Measurements from ENCODE around the gene IGFBP6.

Gene IGFBP6

GRCh38 chr12:53063708-53064612 lies 33.5 kb upstream of the IGFBP6 start:
- no peak overlapping the region for H3K27ac ChIP-seq (ENCODE audit: low read length)
- H2AFZ ChIP-seq (ENCODE audit: low read length) = no peak overlapping the region
- no peak overlapping the region for H3K9ac ChIP-seq (ENCODE audit: low read length)
- no peak for DNase-seq
- H3K36me3 ChIP-seq (replicated peaks; ENCODE audit: insufficient read depth, low read length) = no peaks in the 10 kb centered on the region
- no peaks in the 10 kb centered on the region for H3K79me2 ChIP-seq (ENCODE audit: low read length)
- no peak overlapping the region for H3K4me2 ChIP-seq (ENCODE audit: low read depth, low read length)
- no peaks in the 10 kb centered on the region for H3F3A ChIP-seq (ENCODE audit: insufficient read depth, low read length)
- H3K4me3 ChIP-seq (ENCODE audit: low read length) = no peak overlapping the region
- no peaks in the 10 kb centered on the region for H3K9me2 ChIP-seq (replicated peaks; ENCODE audit: insufficient read depth, low read length)
- TF ChIP-seq EZH2 (optimal IDR thresholded peaks at IDR 0.05; ENCODE audit: low read depth, low read length) (no peak), EZH2phosphoT487 (IDR thresholded peaks at IDR 0.05; ENCODE audit: low read length) (no peak), CTCF (IDR thresholded peaks at IDR 0.05; ENCODE audit: low read length) (no peak)
- H3K27me3 ChIP-seq (replicated peaks; ENCODE audit: insufficient read depth, low read length) = peaks cover 19% of the 10 kb centered on the region
- H3K9me3 ChIP-seq (replicated peaks; ENCODE audit: insufficient read depth, low read length) = no peaks in the 10 kb centered on the region
- H4K20me1 ChIP-seq (ENCODE audit: insufficient read depth, low read length) = no peaks in the 10 kb centered on the region
- H3K4me1 ChIP-seq (ENCODE audit: low read length) = no peaks in the 10 kb centered on the region

- no peak overlapping the region for H3K9ac ChIP-seq (ENCODE audit: low read length)
- no peak overlapping the region for H2AFZ ChIP-seq (ENCODE audit: low read length)
- no peak for TF ChIP-seq EZH2 (optimal IDR thresholded peaks at IDR 0.05; ENCODE audit: low read depth, low read length)
- TF ChIP-seq EZH2phosphoT487 (IDR thresholded peaks at IDR 0.05; ENCODE audit: low read length) = no peak
- no peak for TF ChIP-seq CTCF (IDR thresholded peaks at IDR 0.05; ENCODE audit: low read length)
- peaks cover 14% of the 10 kb centered on the region for H3K27me3 ChIP-seq (replicated peaks; ENCODE audit: insufficient read depth, low read length)
- H3F3A ChIP-seq (ENCODE audit: insufficient read depth, low read length) = no peaks in the 10 kb centered on the region
- H3K4me1 ChIP-seq (ENCODE audit: low read length) = no peaks in the 10 kb centered on the region
- DNase-seq = no peak
- H4K20me1 ChIP-seq (ENCODE audit: insufficient read depth, low read length) = no peaks in the 10 kb centered on the region
- no peaks in the 10 kb centered on the region for H3K9me2 ChIP-seq (replicated peaks; ENCODE audit: insufficient read depth, low read length)
- H3K27ac ChIP-seq (ENCODE audit: low read length) = no peak overlapping the region
- no peak overlapping the region for H3K4me3 ChIP-seq (ENCODE audit: low read length)
- H3K9me3 ChIP-seq (replicated peaks; ENCODE audit: insufficient read depth, low read length) = no peaks in the 10 kb centered on the region
- H3K4me2 ChIP-seq (ENCODE audit: low read depth, low read length) = no peak overlapping the region
- H3K36me3 ChIP-seq (replicated peaks; ENCODE audit: insufficient read depth, low read length) = no peaks in the 10 kb centered on the region
- no peaks in the 10 kb centered on the region for H3K79me2 ChIP-seq (ENCODE audit: low read length)
Measured at GRCh38 chr12:53064613-53065436, 32.6 kb upstream of the IGFBP6 start.

- Histone ChIP-seq H3K79me2 (ENCODE audit: low read length) (no peaks in the 10 kb centered on the region), H3K9me3 (replicated peaks; ENCODE audit: insufficient read depth, low read length) (no peaks in the 10 kb centered on the region), H4K20me1 (ENCODE audit: insufficient read depth, low read length) (no peaks in the 10 kb centered on the region), H3K36me3 (replicated peaks; ENCODE audit: insufficient read depth, low read length) (no peaks in the 10 kb centered on the region), H3K4me3 (ENCODE audit: low read length) (no peak overlapping the region), H3K27ac (ENCODE audit: low read length) (no peak overlapping the region), H3K27me3 (replicated peaks; ENCODE audit: insufficient read depth, low read length) (peaks cover 9% of the 10 kb centered on the region; the same call in 1 of the 2 replicates), H3K9ac (ENCODE audit: low read length) (no peak overlapping the region), H3F3A (ENCODE audit: insufficient read depth, low read length) (no peaks in the 10 kb centered on the region), H3K4me1 (ENCODE audit: low read length) (no peaks in the 10 kb centered on the region), H2AFZ (ENCODE audit: low read length) (no peak overlapping the region), H3K9me2 (replicated peaks; ENCODE audit: insufficient read depth, low read length) (no peaks in the 10 kb centered on the region), H3K4me2 (ENCODE audit: low read depth, low read length) (no peak overlapping the region)
- TF ChIP-seq EZH2 (optimal IDR thresholded peaks at IDR 0.05; ENCODE audit: low read depth, low read length) (no peak), CTCF (IDR thresholded peaks at IDR 0.05; ENCODE audit: low read length) (no peak), EZH2phosphoT487 (IDR thresholded peaks at IDR 0.05; ENCODE audit: low read length) (no peak)
- no peak for DNase-seq
Measured at GRCh38 chr12:53065470-53065869, 32.0 kb upstream of the IGFBP6 start.
